Measurements from ENCODE around the gene GAGE2A. TPM values are rescaled to one million over a fixed set of nuclear protein-coding genes. Genes with fewer than 3 reads are reported as not detected.
A peak's percentile ranks its signal among the peaks of the same experiment; 100 is the strongest.

Gene GAGE2A
- total RNA-seq, 8 experiments from 2014 or later: not detected

DNA sequence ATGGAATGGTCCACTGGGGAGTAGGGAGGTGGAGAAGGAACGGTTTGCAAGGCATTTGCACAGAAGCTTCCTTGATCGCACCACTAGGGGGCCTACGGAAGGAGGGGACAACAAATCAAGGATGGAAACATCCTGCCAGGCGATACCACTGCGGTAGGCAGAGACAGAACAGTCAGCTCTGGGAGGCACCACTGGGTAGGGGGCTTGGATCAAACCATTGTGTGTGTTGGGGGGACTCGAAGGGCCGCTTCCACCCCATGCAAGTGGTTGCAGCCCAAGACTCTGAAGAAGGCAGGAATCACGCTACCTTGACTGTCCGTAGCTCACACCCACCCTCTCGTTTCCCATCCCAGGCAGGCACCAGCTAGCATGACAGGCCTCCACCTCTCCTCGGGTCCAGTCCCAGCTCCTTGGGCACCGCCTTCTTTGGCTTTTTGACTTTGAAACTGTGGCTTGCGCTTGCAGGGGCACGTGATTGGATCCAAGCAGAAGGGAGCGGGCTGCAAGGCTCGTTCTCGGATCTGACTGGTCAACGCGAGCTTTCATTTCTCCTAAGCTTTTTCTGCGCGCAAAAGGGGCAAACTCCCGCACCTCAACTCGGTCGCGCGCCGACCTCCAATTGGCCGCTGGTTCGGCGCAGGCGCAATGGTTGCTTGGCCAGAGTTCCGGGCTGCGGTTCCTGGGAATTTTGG is 37.9 kb downstream of the GAGE2A start:
- ATAC-seq (replicated peaks in 6 of 8): peak in 1 of 8 experiments; percentile 22
- H3K4me3 ChIP-seq: no peak overlapping the region
- no peak overlapping the region for H3K27ac ChIP-seq
- H3K4me1 ChIP-seq (replicated peaks in 1 of 2): no peaks in the 10 kb centered on the region
- in situ Hi-C loops (cut with MboI; ENCODE audit: low pct_unique_long_range_greater_than_20kb in 2 of 9, low sequenced_read_pairs in 9 of 9, unreplicated experiment in 9 of 9): no loop called here
- WGBS, 10 experiments: 81 to 100% (median 90%) methylated on average over 2 to 15 of the region's 33 CpGs; no CpG with 5 or more reads in 7 of the 10 experiments

DNA sequence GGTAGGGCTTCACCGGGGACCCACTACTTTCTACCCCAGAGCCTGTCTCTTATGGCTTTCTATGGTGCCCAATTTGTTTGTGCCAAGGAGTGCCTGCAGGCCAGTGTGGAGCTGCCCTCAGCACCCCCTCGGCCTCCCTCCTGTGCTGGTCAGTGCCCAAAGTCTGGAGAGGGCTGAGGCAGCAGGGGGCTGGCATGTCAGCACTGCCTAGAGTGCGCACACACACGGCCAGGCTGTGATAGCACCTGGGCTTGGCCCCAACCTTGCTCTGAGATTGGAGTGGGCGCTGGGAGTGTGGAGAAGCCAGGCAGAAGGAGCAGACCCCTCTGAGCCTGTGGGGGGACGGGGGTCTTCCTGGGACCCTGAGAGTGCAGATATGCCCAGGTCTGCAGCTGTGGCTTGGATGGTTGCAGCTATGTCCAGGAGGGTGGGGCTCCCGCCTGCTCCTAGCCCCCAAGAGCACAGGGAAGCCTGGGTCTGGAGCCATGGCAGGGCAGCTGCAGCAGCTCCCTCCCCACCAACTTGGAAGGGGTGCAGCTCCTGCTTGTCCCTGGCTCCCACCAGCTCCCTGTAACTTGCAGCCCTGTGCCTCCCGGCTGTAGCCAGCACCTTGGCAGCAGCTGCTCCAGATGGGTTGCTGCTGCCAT is 55.8 kb downstream of the GAGE2A start:
- WGBS, 10 experiments: 0 to 80% (median 25%) methylated on average over 1 to 2 of the region's 8 CpGs; no CpG with 5 or more reads in 7 of the 10 experiments

More for the DNA sequence above, 55.8 kb downstream of the GAGE2A start:
- Histone ChIP-seq H3K4me1 (replicated peaks in 1 of 2) (no peaks in the 10 kb centered on the region), H3K27ac (no peak overlapping the region), H3K4me3 (no peak overlapping the region)
- in situ Hi-C loops (cut with MboI; ENCODE audit: low pct_unique_long_range_greater_than_20kb in 2 of 9, low sequenced_read_pairs in 9 of 9, unreplicated experiment in 9 of 9): no loop called here
- ATAC-seq (replicated peaks in 6 of 8): no peak

Other genes starting within 250 kb of the GAGE2A start
- gene GAGE12C, start 57.3 kb upstream of the GAGE2A start, total RNA-seq: not detected
- not detected for gene GAGE12D, start 47.8 kb upstream of the GAGE2A start, total RNA-seq
- gene GAGE12E, start 38.2 kb upstream of the GAGE2A start, total RNA-seq: not detected
- gene GAGE12F, start 28.7 kb upstream of the GAGE2A start, total RNA-seq: not detected
- not detected for gene GAGE12G, start 19.1 kb upstream of the GAGE2A start, total RNA-seq
- not detected for gene GAGE12H, start 9.5 kb upstream of the GAGE2A start, total RNA-seq
- gene GAGE1, start 9.5 kb downstream of the GAGE2A start, total RNA-seq: under 1 TPM in 1 of 8 experiments, not detected in 7; 0.24 TPM
- gene PAGE1, start 106.5 kb downstream of the GAGE2A start, total RNA-seq: not detected
- gene PAGE4, start 239.8 kb downstream of the GAGE2A start, total RNA-seq: under 1 TPM in 3 of 8 experiments, not detected in 5; 0.13 to 0.47 (median 0.28) TPM

All from motor neuron (in vitro differentiated cells).